Stomach (tissue), 4 donors: ENCODE measurements around the gene AIFM3.
"Not testable (repeated sequence)": the region's sequence is repeated elsewhere in the genome, so short reads cannot be mapped to it uniquely, and the experiment has no call there.

Source experiments
- POLR2A ChIP-seq, 4 donors: fragments of 450-650 bp; IDR thresholded peaks; one replicate each; pipeline ENCODE4 v1.6.1; 2016; ENCODE audit warnings: antibody characterized with exemption in 4 of 4, control low read depth in 2 of 4, mild to moderate bottlenecking in 1 of 4, moderate library complexity in 1 of 4
- POLR2AphosphoS5 ChIP-seq, 3 donors: sonication (generic); formaldehyde crosslinking; IDR thresholded peaks; one replicate each; pipeline ENCODE4 v1.6.1; 2016; ENCODE audit warnings: antibody characterized with exemption in 3 of 3
- TF ChIP-seq, protein P1 (sequence below), 7 experiments: fragments of 450-650 bp in 4 of 7; fragments of 200-600 bp in 3 of 7; sonication (generic) in 3 of 7; IDR thresholded peaks; one replicate each; pipeline ENCODE4 v1.5.1; 2016 to 2019; ENCODE audit warnings: antibody characterized with exemption in 7 of 7, control low read depth in 2 of 7, mild to moderate bottlenecking in 1 of 7

DNA sequence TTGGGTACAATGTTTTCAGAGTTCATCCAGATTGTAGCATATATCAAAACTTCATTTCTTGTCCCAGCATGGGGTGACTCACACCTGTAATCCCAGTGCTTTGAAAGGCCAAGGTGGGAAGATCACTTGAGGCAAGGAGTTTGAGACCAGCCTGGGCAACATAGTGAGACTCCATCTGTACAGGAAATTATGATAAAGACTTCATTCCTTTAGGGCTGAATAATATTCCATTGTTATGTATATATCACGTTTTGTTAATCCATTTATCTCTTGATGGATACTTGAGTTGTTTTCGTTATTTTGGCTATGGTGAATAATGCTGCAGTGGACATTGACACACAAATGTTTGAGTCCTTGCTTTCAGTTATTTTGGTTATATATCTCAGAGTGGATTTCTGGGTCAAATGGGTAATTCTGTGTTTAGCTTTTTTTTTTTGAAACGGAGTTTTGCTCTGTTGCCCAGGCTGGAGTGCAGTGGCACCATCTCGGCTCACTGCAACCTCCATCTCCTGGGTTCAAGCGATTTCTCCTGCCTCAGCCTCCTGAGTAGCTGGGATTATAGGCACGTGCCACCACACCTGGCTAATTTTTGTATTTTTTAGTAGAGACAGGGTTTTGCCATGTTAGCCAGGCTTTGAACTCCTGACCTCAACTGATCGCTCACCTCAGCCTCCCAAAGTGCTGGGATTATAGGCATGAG is 24.7 kb upstream of the AIFM3 start:
- not testable (repeated sequence) for TF ChIP-seq POLR2A, POLR2AphosphoS5 (IDR thresholded peaks at IDR 0.05)
- TF ChIP-seq, protein P1, sequence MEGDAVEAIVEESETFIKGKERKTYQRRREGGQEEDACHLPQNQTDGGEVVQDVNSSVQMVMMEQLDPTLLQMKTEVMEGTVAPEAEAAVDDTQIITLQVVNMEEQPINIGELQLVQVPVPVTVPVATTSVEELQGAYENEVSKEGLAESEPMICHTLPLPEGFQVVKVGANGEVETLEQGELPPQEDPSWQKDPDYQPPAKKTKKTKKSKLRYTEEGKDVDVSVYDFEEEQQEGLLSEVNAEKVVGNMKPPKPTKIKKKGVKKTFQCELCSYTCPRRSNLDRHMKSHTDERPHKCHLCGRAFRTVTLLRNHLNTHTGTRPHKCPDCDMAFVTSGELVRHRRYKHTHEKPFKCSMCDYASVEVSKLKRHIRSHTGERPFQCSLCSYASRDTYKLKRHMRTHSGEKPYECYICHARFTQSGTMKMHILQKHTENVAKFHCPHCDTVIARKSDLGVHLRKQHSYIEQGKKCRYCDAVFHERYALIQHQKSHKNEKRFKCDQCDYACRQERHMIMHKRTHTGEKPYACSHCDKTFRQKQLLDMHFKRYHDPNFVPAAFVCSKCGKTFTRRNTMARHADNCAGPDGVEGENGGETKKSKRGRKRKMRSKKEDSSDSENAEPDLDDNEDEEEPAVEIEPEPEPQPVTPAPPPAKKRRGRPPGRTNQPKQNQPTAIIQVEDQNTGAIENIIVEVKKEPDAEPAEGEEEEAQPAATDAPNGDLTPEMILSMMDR (IDR thresholded peaks at IDR 0.05): not testable (repeated sequence)
